ENCODE measurements around the gene IMMP1L. TPM values are rescaled to one million over a fixed set of nuclear protein-coding genes. Genes with fewer than 3 reads are reported as not detected.

Gene IMMP1L
- total RNA-seq, 2 experiments from 2014 or later = 27.9 to 37.3 TPM

DNA sequence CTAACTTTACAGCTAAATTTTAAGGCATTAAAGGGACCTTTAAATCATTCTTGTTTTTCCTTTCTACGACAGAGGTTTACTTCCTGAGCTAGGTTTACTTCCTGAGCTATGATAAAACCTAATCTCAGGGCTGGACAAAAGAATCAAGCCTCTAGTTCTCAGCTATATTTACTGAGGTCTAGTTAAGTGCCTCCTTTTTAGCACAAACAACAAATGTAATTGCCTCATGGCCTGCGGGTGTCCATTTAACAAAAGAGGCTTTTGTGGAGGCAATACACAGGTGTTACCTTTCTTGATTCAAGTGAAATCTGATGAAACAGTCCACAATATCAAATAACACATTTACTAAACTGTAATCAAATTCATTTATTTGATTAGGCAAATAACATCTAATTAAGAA is 67.3 kb downstream of the IMMP1L start:
- intact Hi-C loops (cut with micrococcal nuclease; ENCODE audit: unreplicated experiment) = no loop called here
- TF ChIP-seq, protein P1, sequence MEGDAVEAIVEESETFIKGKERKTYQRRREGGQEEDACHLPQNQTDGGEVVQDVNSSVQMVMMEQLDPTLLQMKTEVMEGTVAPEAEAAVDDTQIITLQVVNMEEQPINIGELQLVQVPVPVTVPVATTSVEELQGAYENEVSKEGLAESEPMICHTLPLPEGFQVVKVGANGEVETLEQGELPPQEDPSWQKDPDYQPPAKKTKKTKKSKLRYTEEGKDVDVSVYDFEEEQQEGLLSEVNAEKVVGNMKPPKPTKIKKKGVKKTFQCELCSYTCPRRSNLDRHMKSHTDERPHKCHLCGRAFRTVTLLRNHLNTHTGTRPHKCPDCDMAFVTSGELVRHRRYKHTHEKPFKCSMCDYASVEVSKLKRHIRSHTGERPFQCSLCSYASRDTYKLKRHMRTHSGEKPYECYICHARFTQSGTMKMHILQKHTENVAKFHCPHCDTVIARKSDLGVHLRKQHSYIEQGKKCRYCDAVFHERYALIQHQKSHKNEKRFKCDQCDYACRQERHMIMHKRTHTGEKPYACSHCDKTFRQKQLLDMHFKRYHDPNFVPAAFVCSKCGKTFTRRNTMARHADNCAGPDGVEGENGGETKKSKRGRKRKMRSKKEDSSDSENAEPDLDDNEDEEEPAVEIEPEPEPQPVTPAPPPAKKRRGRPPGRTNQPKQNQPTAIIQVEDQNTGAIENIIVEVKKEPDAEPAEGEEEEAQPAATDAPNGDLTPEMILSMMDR (conservative IDR thresholded peaks at IDR 0.05; ENCODE audit: low read length) = no peak
- TF ChIP-seq EZH2phosphoT487 (IDR thresholded peaks at IDR 0.05; ENCODE audit: borderline replicate concordance, low read depth, low read length) = no peak
- no peaks in the 10 kb centered on the region for H3K79me2 ChIP-seq (ENCODE audit: insufficient read depth, low read depth, low read length)
- no peaks in the 10 kb centered on the region for H3K4me1 ChIP-seq (ENCODE audit: insufficient read depth, low read length, poor library complexity, severe bottlenecking)
- H3K9me3 ChIP-seq (ENCODE audit: low read length) = no peaks in the 10 kb centered on the region
- no TSS peak for BruUV-seq (replicated peaks)
- H4K20me1 ChIP-seq (ENCODE audit: insufficient read depth, low read length) = no peaks in the 10 kb centered on the region
- H3K4me2 ChIP-seq (ENCODE audit: low read length) = no peak overlapping the region
- H3K36me3 ChIP-seq (ENCODE audit: insufficient read depth, low read length) = no peaks in the 10 kb centered on the region
- POLR2A ChIA-PET = interaction anchor here (0.6 to 1.1 kb wide), 2 partner anchors 18 to 310 kb away, joined by 3 to 4 read pairs; no protein-coding TSS in a partner anchor
- no peak overlapping the region for H2AFZ ChIP-seq (ENCODE audit: low read length)
- no peak for DNase-seq (ENCODE audit: low spot score)
- no peaks in the 10 kb centered on the region for H3K9me2 ChIP-seq (ENCODE audit: insufficient read depth, low read length)
- CTCF ChIA-PET (ENCODE audit: unreplicated experiment) = no interaction called here
- H3K27ac ChIP-seq (ENCODE audit: low read depth, low read length, poor library complexity, severe bottlenecking) = no peak overlapping the region
- no peak overlapping the region for H3K4me3 ChIP-seq (ENCODE audit: low read depth, low read length, poor library complexity, severe bottlenecking)

GRCh38 chr11:31441296-31441695 is 68.1 kb downstream of the IMMP1L start:
- Histone ChIP-seq H3K9me3 (ENCODE audit: low read length) (no peaks in the 10 kb centered on the region), H3K4me1 (ENCODE audit: insufficient read depth, low read length, poor library complexity, severe bottlenecking) (no peaks in the 10 kb centered on the region), H3K36me3 (ENCODE audit: insufficient read depth, low read length) (no peaks in the 10 kb centered on the region), H3K4me2 (ENCODE audit: low read length) (no peak overlapping the region), H3K79me2 (ENCODE audit: insufficient read depth, low read depth, low read length) (no peaks in the 10 kb centered on the region), H3K27ac (ENCODE audit: low read depth, low read length, poor library complexity, severe bottlenecking) (no peak overlapping the region), H3K9me2 (ENCODE audit: insufficient read depth, low read length) (no peaks in the 10 kb centered on the region), H3K4me3 (ENCODE audit: low read depth, low read length, poor library complexity, severe bottlenecking) (no peak overlapping the region), H2AFZ (ENCODE audit: low read length) (no peak overlapping the region), H4K20me1 (ENCODE audit: insufficient read depth, low read length) (no peaks in the 10 kb centered on the region)
- DNase-seq (ENCODE audit: low spot score) = no peak
- no peak for TF ChIP-seq EZH2phosphoT487 (IDR thresholded peaks at IDR 0.05; ENCODE audit: borderline replicate concordance, low read depth, low read length)
- TF ChIP-seq, protein P1 (conservative IDR thresholded peaks at IDR 0.05; ENCODE audit: low read length) = no peak
- intact Hi-C loops (cut with micrococcal nuclease; ENCODE audit: unreplicated experiment) = no loop called here
- BruUV-seq (replicated peaks) = no TSS peak
- CTCF ChIA-PET (ENCODE audit: unreplicated experiment) = no interaction called here
- POLR2A ChIA-PET = interaction anchor here (0.6 to 1.1 kb wide), 4 partner anchors 9 to 176 kb away, joined by 3 to 4 read pairs (median 3); no protein-coding TSS in a partner anchor

DNA sequence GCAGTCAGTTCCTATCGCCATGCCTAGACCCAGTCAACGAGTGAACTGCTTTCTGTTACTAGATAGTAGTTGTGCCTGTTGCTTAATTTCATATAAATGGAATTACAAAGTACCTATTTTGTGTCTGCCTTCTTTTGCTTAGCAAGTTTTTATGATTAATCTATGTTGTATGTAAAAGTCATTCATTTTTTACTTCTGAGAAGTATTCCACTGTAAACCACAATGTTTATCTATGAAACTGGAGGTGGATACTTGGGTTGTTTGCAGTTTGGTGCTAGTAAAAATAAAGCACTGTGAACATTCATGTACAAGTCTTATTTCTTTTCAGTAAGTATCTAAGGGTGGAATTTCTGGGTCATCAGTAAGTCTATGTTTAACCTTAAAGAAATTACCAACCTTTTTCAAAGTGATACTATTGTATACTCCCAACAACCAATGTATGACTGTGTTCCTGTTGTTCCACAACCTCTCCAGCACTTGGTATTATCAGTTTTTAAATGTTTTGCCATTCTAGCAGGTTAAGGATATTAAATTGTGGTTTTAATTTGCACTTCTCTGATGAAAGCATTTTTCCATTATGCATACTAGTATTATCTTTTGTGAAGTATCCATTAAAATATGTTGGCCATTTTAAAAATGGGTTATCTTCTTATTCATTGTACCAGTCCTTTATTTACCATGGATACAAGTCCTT is 71.5 kb downstream of the IMMP1L start:
- Histone ChIP-seq H4K20me1 (ENCODE audit: insufficient read depth, low read length) (no peaks in the 10 kb centered on the region), H3K4me1 (ENCODE audit: insufficient read depth, low read length, poor library complexity, severe bottlenecking) (no peaks in the 10 kb centered on the region), H2AFZ (ENCODE audit: low read length) (no peak overlapping the region), H3K4me3 (ENCODE audit: low read depth, low read length, poor library complexity, severe bottlenecking) (no peak overlapping the region), H3K4me2 (ENCODE audit: low read length) (no peak overlapping the region), H3K79me2 (ENCODE audit: insufficient read depth, low read depth, low read length) (no peaks in the 10 kb centered on the region), H3K27ac (ENCODE audit: low read depth, low read length, poor library complexity, severe bottlenecking) (no peak overlapping the region), H3K9me2 (ENCODE audit: insufficient read depth, low read length) (no peaks in the 10 kb centered on the region), H3K9me3 (ENCODE audit: low read length) (no peaks in the 10 kb centered on the region), H3K36me3 (ENCODE audit: insufficient read depth, low read length) (no peaks in the 10 kb centered on the region)
- intact Hi-C loops (cut with micrococcal nuclease; ENCODE audit: unreplicated experiment) = no loop called here
- no peak for DNase-seq (ENCODE audit: low spot score)
- ChIA-PET CTCF (ENCODE audit: unreplicated experiment) (no interaction called here), POLR2A (no interaction called here)
- TF ChIP-seq, protein P1 (conservative IDR thresholded peaks at IDR 0.05; ENCODE audit: low read length) = no peak
- no peak for TF ChIP-seq EZH2phosphoT487 (IDR thresholded peaks at IDR 0.05; ENCODE audit: borderline replicate concordance, low read depth, low read length)
- BruUV-seq (replicated peaks) = no TSS peak
